Pancreas (tissue), 10 donors: ENCODE results near the gene AFF4. TPM values are rescaled to one million over a fixed set of nuclear protein-coding genes. Genes with fewer than 3 reads are reported as not detected.

Experiments used
- ATAC-seq, 4 donors: fragments of 200-7000 bp; cut with Tn5 transposase; one replicate each; pipeline versions ENCODE4 v1.8.0 to v1.9.1; 2020; ENCODE audit warnings: mild to moderate bottlenecking in 4 of 4, moderate library complexity in 4 of 4
- DNase-seq, 6 donors: peaks; one replicate each; pipeline ENCODE4 v3.0.0-alpha.2; 2020
- FAIRE-seq: peaks from 2 replicates; lab custom pipeline; 2012; peaks lifted over from hg19 to GRCh38; lab: Jason Lieb, UNC
- H3K27ac ChIP-seq, 4 donors: fragments of 200-600 bp; sonication (generic); 1 replicate in 3 of 4; 2 replicates in 1 of 4; pipeline versions ENCODE4 v1.5.0 to v1.8.0; 2020
- H3K27me3 ChIP-seq, 4 donors: fragments of 200-600 bp; one replicate each; pipeline ENCODE4 v1.8.0; 2021
- H3K36me3 ChIP-seq, 3 donors: fragments of 200-600 bp; sonication (generic) in 1 of 3; one replicate each; pipeline versions ENCODE4 v1.5.0 to v1.8.0; 2020 to 2021
- H3K4me1 ChIP-seq, 3 donors: fragments of 200-600 bp; one replicate each; pipeline ENCODE4 v1.8.0; 2021
- H3K4me3 ChIP-seq, 4 donors: fragments of 200-600 bp; sonication (generic) in 2 of 4; one replicate each; pipeline versions ENCODE4 v1.5.0 to v1.8.0; 2020 to 2021
- H3K9me3 ChIP-seq, 4 donors: fragments of 200-600 bp; one replicate each; pipeline ENCODE4 v1.8.0; 2021
- CTCF ChIP-seq, 4 donors: fragments of 200-600 bp; sonication (generic) in 3 of 4; IDR thresholded peaks; one replicate each; pipeline versions ENCODE4 v1.5.0 to v1.8.0; 2021; ENCODE audit warnings: antibody characterized with exemption in 4 of 4
- WGBS, 2 donors: extraction: QIAGEN DNeasy Blood & Tissue Kit; methylation state at CpG; one replicate each; pipeline ENCODE4 v1.1.7; 2013; 5-methylcytosine and 5-hydroxymethylcytosine counted together
- intact Hi-C, 3 donors: fragments of 100-400 bp; cut with DNase I; formaldehyde crosslinking; loops; one replicate each; pipeline versions ENCODE4 v1.11.1 to v1.14.2; 2022
- polyA plus RNA-seq, 2 donors: library from polyadenylated mRNA; stranded (reverse); fragments of 200-250 nt; gene quantifications; one replicate each; pipeline ENCODE4 v1.2.3, GENCODE V29; 2013
- total RNA-seq, 6 donors: library from RNA; stranded (reverse); fragmentation: NEBNext Ultra II Directional in 4 of 6; extraction: Animal tissue kit (Norgen Biotek cat#: 25700) in 4 of 6; gene quantifications; one replicate each; pipeline versions ENCODE4 v1.2.1 to v1.2.4, GENCODE V29; 2021 to 2023
- donor health status: healthy with polysubstance abuse.
- donor health status: DM: no; HTN: no; CAD: no; lungs with moderate emphysema.
- donor health status: DM: no; HTN: no; CAD: no.
- donor health status: control.
- donor health status: control.
- donor health status: Bipolar disorder and iron deficiency.
- donor health status: DM: yes; HTN: yes; CAD: no.
- donor health status: DM: no; HTN: no; CAD: no.
- donor health status: DM: no; HTN: no; CAD: no.
- donor health status: DM: yes; HTN: yes; CAD: no.

Gene AFF4
- total and polyA plus RNA-seq, 8 donors: 6.7 to 40.2 (median 27.2) TPM

- no peak for TF ChIP-seq CTCF (IDR thresholded peaks at IDR 0.05)
- Histone ChIP-seq H3K36me3 (peaks cover 0 to 32% (median 5%) of the 10 kb centered on the region in 3 donors), H3K4me1 (peaks cover 7 to 18% (median 12%) of the 10 kb centered on the region in 3 donors), H3K27me3 (no peaks in the 10 kb centered on the region), H3K9me3 (no peaks in the 10 kb centered on the region), H3K4me3 (no peak overlapping the region), H3K27ac (no peak overlapping the region)
- intact Hi-C loops: no loop called here
- FAIRE-seq: no peak
- DNase-seq: no peak
- ATAC-seq: no peak
- 78 to 93% methylated on average over 1 of the region's 1 CpG for WGBS, 2 donors
These were observed 87.2 kb downstream of the AFF4 start for GRCh38 chr5:132876020-132876759.

GRCh38 chr5:132873930-132874271, 89.5 kb downstream of the AFF4 start:
- FAIRE-seq: no peak
- peaks cover 7 to 18% (median 12%) of the 10 kb centered on the region in 3 donors for H3K4me1 ChIP-seq
- H3K27me3 ChIP-seq: no peaks in the 10 kb centered on the region
- 91 to 97% methylated on average over 3 of the region's 3 CpGs for WGBS, 2 donors
- H3K27ac ChIP-seq: peak overlapping the region in 2 of 4 donors; percentile 75
- peaks cover 0 to 15% (median 0%) of the 10 kb centered on the region in 3 donors for H3K36me3 ChIP-seq
- intact Hi-C loops: no loop called here
- no peaks in the 10 kb centered on the region for H3K9me3 ChIP-seq
- TF ChIP-seq CTCF (IDR thresholded peaks at IDR 0.05): no peak
- no peak overlapping the region for H3K4me3 ChIP-seq
- ATAC-seq: no peak
- DNase-seq: no peak

- Histone ChIP-seq H3K4me1 (peaks cover 7 to 18% (median 12%) of the 10 kb centered on the region in 3 donors), H3K27me3 (no peaks in the 10 kb centered on the region), H3K4me3 (no peak within 1 kb of the TSS), H3K36me3 (peaks cover 0 to 11% (median 0%) of the 10 kb centered on the region in 3 donors), H3K27ac (peak within 1 kb of the TSS; percentile 54 to 75 (median 67)), H3K9me3 (no peaks in the 10 kb centered on the region)
- ATAC-seq (peak; percentile 72 to 86 (median 80)), FAIRE-seq (no peak), DNase-seq (peak in 3 of 6 donors; percentile 40 to 44 (median 43))
- WGBS, 2 donors: 21 to 25% methylated on average over 6 of the region's 6 CpGs
- intact Hi-C loops: no loop called here
- TF ChIP-seq CTCF (IDR thresholded peaks at IDR 0.05): no peak
These were observed 90.1 kb downstream of the AFF4 start, which contains the start of gene LEAP2 for GRCh38 chr5:132873119-132873929. TSS of gene LEAP2 (plus strand) at chr5:132873668. CDS start at chr5:132873695, 27 bp downstream.

- H3K27me3 ChIP-seq: no peaks in the 10 kb centered on the region
- no peak for ATAC-seq
These were observed 90.7 kb downstream of the AFF4 start for GRCh38 chr5:132872788-132873118.

More at GRCh38 chr5:132872788-132873118, 90.7 kb downstream of the AFF4 start:
- Histone ChIP-seq H3K9me3 (no peaks in the 10 kb centered on the region), H3K4me3 (no peak overlapping the region), H3K36me3 (peaks cover 0 to 5% (median 0%) of the 10 kb centered on the region in 3 donors), H3K4me1 (peaks cover 7 to 23% (median 12%) of the 10 kb centered on the region in 3 donors), H3K27ac (peak overlapping the region; percentile 54 to 75 (median 67))
- intact Hi-C loops: no loop called here
- FAIRE-seq (no peak), DNase-seq (no peak)
- no peak for TF ChIP-seq CTCF (IDR thresholded peaks at IDR 0.05)
- 91 to 93% methylated on average over 1 of the region's 1 CpG for WGBS, 2 donors
